Measurements from ENCODE around the gene VIPR1.

VIPR1 gene

GRCh38 chr3:42511736-42512135 is 9.3 kb downstream of the VIPR1 start:
- no peak for DNase-seq (ENCODE audit: low read depth)

GRCh38 chr3:42513121-42513520 is 10.7 kb downstream of the VIPR1 start:
- DNase-seq (ENCODE audit: low read depth) = no peak

- no peak for DNase-seq (ENCODE audit: low read depth)
Measured at GRCh38 chr3:42513521-42513920, 11.1 kb downstream of the VIPR1 start.

GRCh38 chr3:42514876-42515275 is 12.4 kb downstream of the VIPR1 start:
- no peak for DNase-seq (ENCODE audit: low read depth)

GRCh38 chr3:42515391-42515916 is 13.0 kb downstream of the VIPR1 start:
- DNase-seq (ENCODE audit: low read depth) = no peak

- no peak for DNase-seq (ENCODE audit: low read depth)
Measured at GRCh38 chr3:42515976-42516375, 13.5 kb downstream of the VIPR1 start.

GRCh38 chr3:42516443-42516842 is 14.0 kb downstream of the VIPR1 start:
- DNase-seq (ENCODE audit: low read depth) = no peak

- DNase-seq (ENCODE audit: low read depth) = no peak
Measured at GRCh38 chr3:42517117-42517516, 14.7 kb downstream of the VIPR1 start.

GRCh38 chr3:42518800-42519567 is 16.5 kb downstream of the VIPR1 start:
- DNase-seq (ENCODE audit: low read depth) = no peak

- DNase-seq (ENCODE audit: low read depth) = no peak
Measured at GRCh38 chr3:42519568-42519962, 17.1 kb downstream of the VIPR1 start.

GRCh38 chr3:42520336-42520735 is 17.9 kb downstream of the VIPR1 start:
- no peak for DNase-seq (ENCODE audit: low read depth)

- DNase-seq (ENCODE audit: low read depth) = no peak
Measured at GRCh38 chr3:42520906-42521305, 18.5 kb downstream of the VIPR1 start.

- DNase-seq (ENCODE audit: low read depth) = no peak
Measured at GRCh38 chr3:42524751-42525150, 22.3 kb downstream of the VIPR1 start.

GRCh38 chr3:42525212-42525611 is 22.8 kb downstream of the VIPR1 start:
- no peak for DNase-seq (ENCODE audit: low read depth)

- DNase-seq (ENCODE audit: low read depth) = no peak
Measured at GRCh38 chr3:42525736-42526345, 23.4 kb downstream of the VIPR1 start.

GRCh38 chr3:42526616-42527367 is 24.3 kb downstream of the VIPR1 start:
- no peak for DNase-seq (ENCODE audit: low read depth)

GRCh38 chr3:42527368-42527917 is 25.0 kb downstream of the VIPR1 start:
- no peak for DNase-seq (ENCODE audit: low read depth)

GRCh38 chr3:42529468-42529867 is 27.0 kb downstream of the VIPR1 start:
- DNase-seq (ENCODE audit: low read depth) = no peak

- DNase-seq (ENCODE audit: low read depth) = no peak
Measured at GRCh38 chr3:42530073-42530472, 27.6 kb downstream of the VIPR1 start.

- no peak for DNase-seq (ENCODE audit: low read depth)
Measured at GRCh38 chr3:42531470-42531869, 29.0 kb downstream of the VIPR1 start.

GRCh38 chr3:42532229-42532628 is 29.8 kb downstream of the VIPR1 start:
- DNase-seq (ENCODE audit: low read depth) = no peak

GRCh38 chr3:42533161-42533897 is 30.9 kb downstream of the VIPR1 start:
- no peak for DNase-seq (ENCODE audit: low read depth)
